K562 (cell line): ENCODE results near the gene DNASE1L2. TPM values are rescaled to one million over a fixed set of nuclear protein-coding genes. Genes with fewer than 3 reads are reported as not detected.
"Not testable (repeated sequence)": the region's sequence is repeated elsewhere in the genome, so short reads cannot be mapped to it uniquely, and the experiment has no call there.

Experiments used
- ATAC-seq: fragments of 200-7000 bp; cut with Tn5 transposase; 3 replicates; pipeline ENCODE4 v1.9.1; 2020; ENCODE audit warnings: moderate library complexity
- BruUV-seq: library from RNA; stranded (reverse); fragments of 400-500 nt; replicated peaks from 2 replicates; lab custom pipeline; 2021; lab: Mats Ljungman, UMichigan
- CTCF ChIA-PET: fragments of 300-600 bp; formaldehyde crosslinking; extraction: SDS; loops from one replicate; lab custom pipeline; 2021; ENCODE audit warnings: low intra/inter-chr PET ratio; lab: Yijun Ruan, JAX
- POLR2A ChIA-PET: fragments of 300-600, 350-650 bp; sonication (Branson Sonifier 250); formaldehyde crosslinking; extraction: SDS; loops from one replicate; lab custom pipeline; 2021; ENCODE audit warnings: antibody characterized with exemption, inconsistent platforms; lab: Yijun Ruan, JAX
- DNase-seq, 4 experiments: peaks; one replicate each; pipeline versions ENCODE4 v3.0.0 to v3.0.0-alpha.2; 2011 to 2018; ENCODE audit warnings: low spot score in 3 of 4, mixed read lengths in 3 of 4; ENCODE audit errors: extremely low read depth in 1 of 4
- FAIRE-seq: peaks from 2 replicates; lab custom pipeline; 2011; peaks lifted over from hg19 to GRCh38; lab: Jason Lieb, UNC
- H2AFZ ChIP-seq: 2 replicates; pipeline ENCODE4 v1.6.0; 2011; ENCODE audit warnings: low read depth, low read length, control low read depth, inconsistent platforms
- H3K27ac ChIP-seq: fragments of 200-600 bp; 3 replicates; pipeline ENCODE4 v1.8.0; 2011; ENCODE audit warnings: low read depth, mild to moderate bottlenecking, control low read depth, inconsistent platforms, low read length, moderate library complexity, mixed read lengths; ENCODE audit errors: extremely low read depth
- H3K27me3 ChIP-seq, 2 experiments: fragments of 300-600 bp in 1 of 2; 2 replicates in 1 of 2; 3 replicates in 1 of 2; pipeline versions ENCODE4 v1.6.0 to v1.8.0; 2011; ENCODE audit warnings: inconsistent platforms in 2 of 2, low read length in 2 of 2, mild to moderate bottlenecking in 1 of 2, mixed read lengths in 1 of 2, moderate library complexity in 1 of 2; ENCODE audit not compliant: control insufficient read depth in 2 of 2, insufficient read depth in 2 of 2
- H3K36me3 ChIP-seq: fragments of 300-600 bp; 3 replicates; pipeline ENCODE4 v1.8.0; 2011; ENCODE audit warnings: mild to moderate bottlenecking, low read length, inconsistent platforms; ENCODE audit not compliant: control insufficient read depth, insufficient read depth
- H3K4me1 ChIP-seq, 2 experiments: fragments of 200-600 bp in 1 of 2; replicated peaks in 1 of 2; 2 replicates in 1 of 2; 3 replicates in 1 of 2; pipeline versions ENCODE4 v1.5.1 to v1.8.0; 2011; ENCODE audit warnings: inconsistent platforms in 2 of 2, low read length in 2 of 2, mild to moderate bottlenecking in 1 of 2, mixed read lengths in 1 of 2, moderate library complexity in 1 of 2; ENCODE audit not compliant: control insufficient read depth in 2 of 2, insufficient read depth in 2 of 2
- H3K4me2 ChIP-seq: 2 replicates; pipeline ENCODE4 v1.6.1; 2011; ENCODE audit warnings: low read length, control low read depth, inconsistent platforms, mixed read lengths; ENCODE audit not compliant: insufficient read depth
- H3K4me3 ChIP-seq: fragments of 200-600 bp; sonication (generic), shearing (Covaris generic); 2 replicates; pipeline ENCODE4 v1.5.1; 2016; ENCODE audit warnings: control low read depth, inconsistent platforms
- H3K79me2 ChIP-seq: fragments of 200-600 bp; 3 replicates; pipeline ENCODE4 v1.8.0; 2011; ENCODE audit warnings: low read length, inconsistent platforms; ENCODE audit not compliant: control insufficient read depth, insufficient read depth
- H3K9ac ChIP-seq, 2 experiments: 2 replicates each; pipeline versions ENCODE4 v1.6.0 to v1.6.1; 2011; ENCODE audit warnings: low read depth in 2 of 2, low read length in 2 of 2, control low read depth in 1 of 2, inconsistent platforms in 1 of 2, mild to moderate bottlenecking in 1 of 2, mixed read lengths in 1 of 2; ENCODE audit not compliant: insufficient read depth in 1 of 2
- H3K9me1 ChIP-seq: one replicate; pipeline ENCODE4 v1.6.0; 2011; ENCODE audit warnings: inconsistent platforms, mild to moderate bottlenecking, low read length, moderate library complexity; ENCODE audit not compliant: control insufficient read depth, insufficient read depth
- H3K9me3 ChIP-seq: replicated peaks from 2 replicates; pipeline ENCODE4 v1.5.1; 2011; ENCODE audit warnings: low read depth, low read length, inconsistent platforms; ENCODE audit not compliant: control insufficient read depth, insufficient read depth
- H4K20me1 ChIP-seq: replicated peaks from 2 replicates; pipeline ENCODE4 v1.6.1; 2011; ENCODE audit warnings: low read length, inconsistent platforms, mixed read lengths; ENCODE audit not compliant: control insufficient read depth, insufficient read depth
- BMI1 ChIP-seq: fragments of 150-350 bp; IDR thresholded peaks from 2 replicates; pipeline ENCODE4 v1.6.1; 2014; ENCODE audit warnings: low read length
- HDAC3 ChIP-seq: fragments of 450-650 bp; IDR thresholded peaks from 2 replicates; pipeline ENCODE4 v1.6.1; 2018; ENCODE audit warnings: borderline replicate concordance, mild to moderate bottlenecking, moderate library complexity; ENCODE audit not compliant: partially characterized antibody
- KLF13 ChIP-seq: fragments of 450-650 bp; IDR thresholded peaks from 2 replicates; pipeline ENCODE4 v1.6.1; 2016; ENCODE audit warnings: missing genetic modification characterization, low read depth, mild to moderate bottlenecking, missing compliant biosample characterization, moderate library complexity, borderline replicate concordance
- MYNN ChIP-seq, 2 experiments: sonication (generic); formaldehyde crosslinking in 1 of 2; IDR thresholded peaks; 2 replicates each; pipeline versions ENCODE4 v1.5.0 to v1.6.1; 2016 to 2020; ENCODE audit warnings: antibody characterized with exemption in 1 of 2, missing genetic modification reagents in 1 of 2
- NCOA2 ChIP-seq, 2 experiments: fragments of 450-650 bp; IDR thresholded peaks; 2 replicates each; pipeline ENCODE4 v1.6.1; 2018; ENCODE audit warnings: mild to moderate bottlenecking in 2 of 2, moderate library complexity in 1 of 2; ENCODE audit not compliant: partially characterized antibody in 2 of 2
- POLR2A ChIP-seq: fragments of 450-650 bp; conservative IDR thresholded peaks from 2 replicates; pipeline ENCODE4 v1.6.1; 2016
- POLR2B ChIP-seq: fragments of 450-650 bp; IDR thresholded peaks from 2 replicates; pipeline ENCODE4 v1.6.1; 2018; ENCODE audit warnings: low read depth; ENCODE audit not compliant: partially characterized antibody
- SMARCA5 ChIP-seq: fragments of 450-650 bp; IDR thresholded peaks from 2 replicates; pipeline ENCODE4 v1.6.1; 2016
- SOX6 ChIP-seq: fragments of 450-650 bp; IDR thresholded peaks from 2 replicates; pipeline ENCODE4 v1.6.1; 2014; ENCODE audit warnings: mild to moderate bottlenecking
- SPI1 ChIP-seq: IDR thresholded peaks from 2 replicates; pipeline ENCODE4 v1.6.1; 2011; ENCODE audit warnings: low read depth, low read length, control low read depth, borderline replicate concordance
- SUPT5H ChIP-seq: fragments of 450-650 bp; IDR thresholded peaks from 2 replicates; pipeline ENCODE4 v1.6.1; 2016
- TARDBP ChIP-seq: fragments of 450-650 bp; IDR thresholded peaks from 2 replicates; pipeline ENCODE4 v1.6.1; 2016
- TCF7 ChIP-seq: sonication (generic); IDR thresholded peaks from 2 replicates; pipeline ENCODE4 v1.6.1; 2016; ENCODE audit warnings: antibody characterized with exemption, borderline replicate concordance
- ZKSCAN8 ChIP-seq: fragments of 200-800 bp; sonication (Bioruptor generic); IDR thresholded peaks from 2 replicates; pipeline ENCODE4 v1.6.1; 2016; ENCODE audit warnings: missing genetic modification characterization, missing compliant biosample characterization
- ZNF140 ChIP-seq: fragments of 250-450 bp; sonication (Bioruptor Pico); IDR thresholded peaks from 2 replicates; pipeline ENCODE4 v1.8.0; 2021; ENCODE audit warnings: moderate library complexity, mild to moderate bottlenecking, inconsistent platforms
- ZNF740 ChIP-seq, 3 experiments: fragments of 200-800 bp in 1 of 3; sonication (Bioruptor generic) in 1 of 3; sonication (generic) in 1 of 3; formaldehyde crosslinking in 1 of 3; IDR thresholded peaks; 2 replicates each; pipeline versions ENCODE4 v1.6.1 to v1.8.0; 2016 to 2022; ENCODE audit warnings: mild to moderate bottlenecking in 2 of 3, missing compliant biosample characterization in 2 of 3, missing genetic modification characterization in 2 of 3, missing genetic modification reagents in 1 of 3
- WGBS: fragments of 100-300 bp; shearing (Covaris generic); methylation state at CpG from one replicate; pipeline ENCODE4 v1.1.6; 2016; ENCODE audit warnings: low coverage, mixed read lengths; ENCODE audit not compliant: insufficient coverage; ENCODE audit errors: missing lambda C conversion rate; 5-methylcytosine and 5-hydroxymethylcytosine counted together
- in situ Hi-C: fragments of 300-500 bp; cut with MboI; formaldehyde crosslinking; loops from 4 replicates; pipeline ENCODE4 v1.15.0; 2018; ENCODE audit warnings: inconsistent platforms, mixed read lengths
- intact Hi-C: fragments of 100-400 bp; cut with micrococcal nuclease; formaldehyde crosslinking; loops from 2 replicates; pipeline ENCODE4 v1.14.2; 2022
- polyA plus RNA-seq, 8 experiments: library from polyadenylated mRNA; depleted of rRNA in 4 of 8; stranded (reverse) in 5 of 8; unstranded in 3 of 8; fragments of >200 nt; fragmentation: Nextera tagmentation in 2 of 8; fragmentation: Illumina TruSeq in 1 of 8; extraction: Ambion mirVana in 2 of 8; extraction: Trizol in 1 of 8; gene quantifications; 2 replicates each; pipeline versions ENCODE4 v1.2.1 to v1.2.3, GENCODE V29; 2011 to 2014; ENCODE audit warnings: inconsistent platforms in 1 of 8, missing spikeins in 1 of 8
- total RNA-seq, 7 experiments: library from RNA; depleted of rRNA in 6 of 7; stranded (reverse); fragments of >200 nt in 6 of 7; fragmentation: Illumina TruSeq in 2 of 7; extraction: Trizol in 2 of 7; gene quantifications; 2 replicates each; pipeline versions ENCODE4 v1.2.1 to v1.2.3, GENCODE V29; 2011 to 2021; ENCODE audit warnings: low replicate concordance in 1 of 7

The DNASE1L2 gene
- total and polyA plus RNA-seq, 9 of the 15 experiments (the other 6 are each of a cell fraction or from before 2014, with no cell fraction given): 0.08 to 2.7 (median 1.7) TPM; not detected in 1

GRCh38 chr16:2240331-2240730 lies 4.1 kb downstream of the DNASE1L2 start:
- H3K9ac ChIP-seq: not testable (repeated sequence)
- TF ChIP-seq POLR2A (peak; percentile 59), SUPT5H (peak; percentile 46), POLR2B (peak; percentile 12)
- TF ChIP-seq, all 486 proteins: peak for 3; not testable (repeated sequence) for 483
- TSS peak; percentile 15 for BruUV-seq
- H3K9me3 ChIP-seq, DNase-seq, H2AFZ ChIP-seq, H3K27me3 ChIP-seq, H3K9me1 ChIP-seq, H4K20me1 ChIP-seq, FAIRE-seq, H3K79me2 ChIP-seq, H3K4me2 ChIP-seq, ATAC-seq, in situ Hi-C loops, H3K27ac ChIP-seq, intact Hi-C loops, H3K4me3 ChIP-seq, CTCF ChIA-PET: not testable (repeated sequence)
- POLR2A ChIA-PET: interaction anchor here (1.7 to 6.6 kb wide), 3 partner anchors 8 to 18 kb away, joined by 5 to 39 read pairs (median 19); partner anchors contain the start of gene ECI1
- 47% methylated on average over 9 of the region's 9 CpGs for WGBS
- peaks cover 0 to 59% of the 10 kb centered on the region in 2 experiments; a peak in 2 of 5 replicates for H3K4me1 ChIP-seq
- H3K36me3 ChIP-seq: peaks cover 57% of the 10 kb centered on the region; the same call in 2 of the 3 replicates

- Histone ChIP-seq H3K4me3 (no peak overlapping the region), H3K9me3 (no peaks in the 10 kb centered on the region), H3K36me3 (peaks cover 73% of the 10 kb centered on the region; the same call in 2 of the 3 replicates), H3K79me2 (peaks cover 11% of the 10 kb centered on the region), H3K27me3 (no peaks in the 10 kb centered on the region), H2AFZ (no peak overlapping the region), H4K20me1 (no peaks in the 10 kb centered on the region), H3K9ac (peak overlapping the region in 1 of 2 experiments; percentile 68; a peak in 1 of 4 replicates), H3K4me1 (peaks cover 0 to 51% of the 10 kb centered on the region in 2 experiments; a peak in 2 of 5 replicates), H3K4me2 (no peak overlapping the region), H3K9me1 (no peaks in the 10 kb centered on the region), H3K27ac (no peak overlapping the region)
- POLR2A ChIA-PET: interaction anchor here (0.6 to 6.6 kb wide), 3 partner anchors 9 to 18 kb away, joined by 4 to 39 read pairs (median 19); partner anchors contain the start of gene ECI1
- peak in 1 of 4 experiments; percentile 21 for DNase-seq
- 66% methylated on average over 11 of the region's 11 CpGs for WGBS
- BruUV-seq: no TSS peak
- intact Hi-C loops: no loop called here
- in situ Hi-C loops: no loop called here
- FAIRE-seq: no peak
- TF ChIP-seq HDAC3 (no peak), SPI1 (peak; percentile 73), SMARCA5 (no peak), TARDBP (no peak), MYNN (IDR thresholded peaks at IDR 0.05) (no peak), MYNN (CRISPR knock-in tag; IDR thresholded peaks at IDR 0.05) (no peak), ZNF740 (CRISPR knock-in tag; IDR thresholded peaks at IDR 0.05) (no peak), ZNF740 (tag; IDR thresholded peaks at IDR 0.05) (no peak), NCOA2 (IDR thresholded peaks at IDR 0.05; ENCODE audit: partially characterized antibody in 2 of 2) (no peak), SOX6 (no peak), TCF7 (no peak), KLF13 (tag) (peak; percentile 79; the same call in 1 of the 2 replicates), ZKSCAN8 (CRISPR knock-in tag) (no peak), POLR2A (0 out of 2 replicates have a peak, but pooled peaks have one; percentile 23), BMI1 (no peak), ZNF140 (CRISPR knock-in tag) (no peak)
- CTCF ChIA-PET: no interaction called here
- ATAC-seq: peak; percentile 5; the same call in 1 of the 3 replicates
These were observed 6.4 kb downstream of the DNASE1L2 start for GRCh38 chr16:2242598-2242997.
